ENCODE measurements around the gene UNC13A.

DNA sequence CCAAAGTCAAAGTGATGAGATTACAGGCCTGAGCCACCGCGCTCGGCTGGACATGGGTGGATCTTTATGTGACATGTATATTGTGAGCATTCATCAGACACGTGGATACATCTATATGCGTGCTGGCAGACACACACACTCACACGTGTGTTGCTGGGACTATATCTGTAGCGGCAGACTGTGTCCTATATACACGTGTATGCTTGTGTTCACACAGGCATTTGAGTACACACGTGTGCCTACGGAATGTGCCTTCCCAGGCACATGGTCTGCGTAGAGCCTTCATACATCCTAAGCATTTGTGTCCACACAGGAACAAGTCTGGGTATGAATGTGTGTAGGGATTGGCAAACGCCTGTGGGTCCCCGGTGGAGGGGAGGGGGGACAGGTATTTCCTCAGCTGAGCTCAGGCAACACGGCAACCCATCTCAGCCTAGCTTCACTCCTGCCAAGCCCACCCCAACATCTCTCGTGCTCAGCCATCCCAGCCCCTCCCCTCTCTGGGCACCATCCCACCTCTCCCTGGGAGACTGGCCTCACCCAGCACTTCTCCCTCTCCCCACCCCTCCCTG, 2.6 kb downstream of the UNC13A start:
- TF ChIP-seq TOX (CRISPR knock-in tag; IDR thresholded peaks at IDR 0.05; ENCODE audit: borderline replicate concordance) (no peak), ZFP3 (CRISPR knock-in tag; IDR thresholded peaks at IDR 0.05) (no peak), CSDC2 (CRISPR knock-in tag; IDR thresholded peaks at IDR 0.05) (no peak), ZNF565 (CRISPR knock-in tag; conservative IDR thresholded peaks at IDR 0.05; ENCODE audit: low read depth) (no peak), PPARA (CRISPR knock-in tag; IDR thresholded peaks at IDR 0.05; ENCODE audit: borderline replicate concordance) (no peak), ZFP30 (CRISPR knock-in tag; IDR thresholded peaks at IDR 0.05) (no peak), ARNTL (CRISPR knock-in tag; IDR thresholded peaks at IDR 0.05; ENCODE audit: borderline replicate concordance, low read depth) (no peak), ZNF8 (CRISPR knock-in tag; IDR thresholded peaks at IDR 0.05) (no peak)
- TF ChIP-seq, protein P1, sequence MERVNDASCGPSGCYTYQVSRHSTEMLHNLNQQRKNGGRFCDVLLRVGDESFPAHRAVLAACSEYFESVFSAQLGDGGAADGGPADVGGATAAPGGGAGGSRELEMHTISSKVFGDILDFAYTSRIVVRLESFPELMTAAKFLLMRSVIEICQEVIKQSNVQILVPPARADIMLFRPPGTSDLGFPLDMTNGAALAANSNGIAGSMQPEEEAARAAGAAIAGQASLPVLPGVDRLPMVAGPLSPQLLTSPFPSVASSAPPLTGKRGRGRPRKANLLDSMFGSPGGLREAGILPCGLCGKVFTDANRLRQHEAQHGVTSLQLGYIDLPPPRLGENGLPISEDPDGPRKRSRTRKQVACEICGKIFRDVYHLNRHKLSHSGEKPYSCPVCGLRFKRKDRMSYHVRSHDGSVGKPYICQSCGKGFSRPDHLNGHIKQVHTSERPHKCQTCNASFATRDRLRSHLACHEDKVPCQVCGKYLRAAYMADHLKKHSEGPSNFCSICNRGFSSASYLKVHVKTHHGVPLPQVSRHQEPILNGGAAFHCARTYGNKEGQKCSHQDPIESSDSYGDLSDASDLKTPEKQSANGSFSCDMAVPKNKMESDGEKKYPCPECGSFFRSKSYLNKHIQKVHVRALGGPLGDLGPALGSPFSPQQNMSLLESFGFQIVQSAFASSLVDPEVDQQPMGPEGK (CRISPR knock-in tag; IDR thresholded peaks at IDR 0.05; ENCODE audit: borderline replicate concordance), result no peak
- TF ChIP-seq, protein P2, sequence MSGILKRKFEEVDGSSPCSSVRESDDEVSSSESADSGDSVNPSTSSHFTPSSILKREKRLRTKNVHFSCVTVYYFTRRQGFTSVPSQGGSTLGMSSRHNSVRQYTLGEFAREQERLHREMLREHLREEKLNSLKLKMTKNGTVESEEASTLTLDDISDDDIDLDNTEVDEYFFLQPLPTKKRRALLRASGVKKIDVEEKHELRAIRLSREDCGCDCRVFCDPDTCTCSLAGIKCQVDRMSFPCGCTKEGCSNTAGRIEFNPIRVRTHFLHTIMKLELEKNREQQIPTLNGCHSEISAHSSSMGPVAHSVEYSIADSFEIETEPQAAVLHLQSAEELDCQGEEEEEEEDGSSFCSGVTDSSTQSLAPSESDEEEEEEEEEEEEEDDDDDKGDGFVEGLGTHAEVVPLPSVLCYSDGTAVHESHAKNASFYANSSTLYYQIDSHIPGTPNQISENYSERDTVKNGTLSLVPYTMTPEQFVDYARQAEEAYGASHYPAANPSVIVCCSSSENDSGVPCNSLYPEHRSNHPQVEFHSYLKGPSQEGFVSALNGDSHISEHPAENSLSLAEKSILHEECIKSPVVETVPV (CRISPR knock-in tag; IDR thresholded peaks at IDR 0.05), result no peak
- TF ChIP-seq, protein P3, sequence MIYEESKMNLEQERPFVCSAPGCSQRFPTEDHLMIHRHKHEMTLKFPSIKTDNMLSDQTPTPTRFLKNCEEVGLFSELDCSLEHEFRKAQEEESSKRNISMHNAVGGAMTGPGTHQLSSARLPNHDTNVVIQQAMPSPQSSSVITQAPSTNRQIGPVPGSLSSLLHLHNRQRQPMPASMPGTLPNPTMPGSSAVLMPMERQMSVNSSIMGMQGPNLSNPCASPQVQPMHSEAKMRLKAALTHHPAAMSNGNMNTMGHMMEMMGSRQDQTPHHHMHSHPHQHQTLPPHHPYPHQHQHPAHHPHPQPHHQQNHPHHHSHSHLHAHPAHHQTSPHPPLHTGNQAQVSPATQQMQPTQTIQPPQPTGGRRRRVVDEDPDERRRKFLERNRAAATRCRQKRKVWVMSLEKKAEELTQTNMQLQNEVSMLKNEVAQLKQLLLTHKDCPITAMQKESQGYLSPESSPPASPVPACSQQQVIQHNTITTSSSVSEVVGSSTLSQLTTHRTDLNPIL (CRISPR knock-in tag; IDR thresholded peaks at IDR 0.05; ENCODE audit: low read depth), result no peak
